ENCODE measurements around the gene PPM1E.

DNA sequence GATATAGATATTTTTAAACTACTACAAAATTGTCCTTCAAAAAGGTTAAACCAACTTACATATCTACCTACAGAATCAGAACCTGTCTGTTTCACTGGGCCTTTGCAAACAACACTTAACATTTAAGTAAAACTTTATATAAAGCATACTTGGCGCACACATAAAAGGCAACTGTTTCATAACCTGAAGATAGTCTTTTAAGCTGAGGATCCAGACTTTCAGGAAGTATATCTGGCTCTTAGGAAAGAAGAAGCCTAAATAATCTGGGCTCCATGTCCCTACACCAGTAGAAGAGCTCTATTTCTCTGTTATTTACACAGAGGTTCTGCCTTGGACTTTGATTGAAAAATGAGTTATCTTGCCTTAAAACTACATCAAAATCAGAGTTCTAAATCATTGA lies 275.2 kb downstream of the PPM1E start:
- TF ChIP-seq, protein P1, sequence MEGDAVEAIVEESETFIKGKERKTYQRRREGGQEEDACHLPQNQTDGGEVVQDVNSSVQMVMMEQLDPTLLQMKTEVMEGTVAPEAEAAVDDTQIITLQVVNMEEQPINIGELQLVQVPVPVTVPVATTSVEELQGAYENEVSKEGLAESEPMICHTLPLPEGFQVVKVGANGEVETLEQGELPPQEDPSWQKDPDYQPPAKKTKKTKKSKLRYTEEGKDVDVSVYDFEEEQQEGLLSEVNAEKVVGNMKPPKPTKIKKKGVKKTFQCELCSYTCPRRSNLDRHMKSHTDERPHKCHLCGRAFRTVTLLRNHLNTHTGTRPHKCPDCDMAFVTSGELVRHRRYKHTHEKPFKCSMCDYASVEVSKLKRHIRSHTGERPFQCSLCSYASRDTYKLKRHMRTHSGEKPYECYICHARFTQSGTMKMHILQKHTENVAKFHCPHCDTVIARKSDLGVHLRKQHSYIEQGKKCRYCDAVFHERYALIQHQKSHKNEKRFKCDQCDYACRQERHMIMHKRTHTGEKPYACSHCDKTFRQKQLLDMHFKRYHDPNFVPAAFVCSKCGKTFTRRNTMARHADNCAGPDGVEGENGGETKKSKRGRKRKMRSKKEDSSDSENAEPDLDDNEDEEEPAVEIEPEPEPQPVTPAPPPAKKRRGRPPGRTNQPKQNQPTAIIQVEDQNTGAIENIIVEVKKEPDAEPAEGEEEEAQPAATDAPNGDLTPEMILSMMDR (IDR thresholded peaks at IDR 0.05), result no peak
- TF ChIP-seq POLR2A (IDR thresholded peaks at IDR 0.05; ENCODE audit: low read depth), result no peak

Measured in esophagus muscularis mucosa (tissue), 3 donors.